ENCODE results near the gene GRAMD2B. TPM values are rescaled to one million over a fixed set of nuclear protein-coding genes. Genes with fewer than 3 reads are reported as not detected.

The GRAMD2B gene
- total RNA-seq, 2 donors from 2014 or later, result 9.5 to 9.6 TPM

DNA sequence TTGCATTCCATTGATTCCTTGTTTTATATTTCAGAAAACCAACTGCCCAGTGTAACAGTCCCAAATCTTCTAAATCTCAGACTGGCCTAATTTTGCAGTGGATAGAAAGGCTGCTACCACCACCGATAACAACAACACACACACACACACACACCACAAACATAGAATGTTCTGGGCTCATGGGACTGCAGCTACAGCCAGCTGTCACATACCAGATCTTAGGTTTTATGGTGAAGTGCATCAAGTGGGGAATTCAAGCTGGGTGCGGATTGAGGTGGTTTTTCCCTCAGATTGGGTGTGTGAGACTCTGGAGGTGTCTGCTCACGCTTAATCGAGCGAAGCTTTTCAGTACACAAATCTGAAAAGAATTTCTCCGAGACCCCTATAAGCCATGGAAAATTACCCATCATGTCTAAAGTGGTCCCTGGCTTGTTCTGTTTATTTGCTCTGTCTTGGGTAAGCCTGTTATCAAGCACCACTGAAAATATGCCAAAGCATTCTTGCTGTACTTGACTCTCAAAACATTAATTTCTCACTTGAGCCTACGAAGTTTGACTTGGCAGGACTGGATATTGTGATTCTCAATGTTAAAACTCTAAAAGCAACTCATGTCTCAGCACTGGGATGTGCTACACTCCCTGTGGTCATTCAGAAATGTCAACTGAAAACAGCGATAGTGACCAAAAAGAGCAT lies 100.8 kb downstream of the GRAMD2B start:
- Mint-ChIP-seq H3K9me3 (no peaks in the 10 kb centered on the region), H3K36me3 (no peaks in the 10 kb centered on the region), H3K27ac (no peak overlapping the region)
- ATAC-seq (no peak), DNase-seq (ENCODE audit: low spot score in 2 of 2) (no peak)

DNA sequence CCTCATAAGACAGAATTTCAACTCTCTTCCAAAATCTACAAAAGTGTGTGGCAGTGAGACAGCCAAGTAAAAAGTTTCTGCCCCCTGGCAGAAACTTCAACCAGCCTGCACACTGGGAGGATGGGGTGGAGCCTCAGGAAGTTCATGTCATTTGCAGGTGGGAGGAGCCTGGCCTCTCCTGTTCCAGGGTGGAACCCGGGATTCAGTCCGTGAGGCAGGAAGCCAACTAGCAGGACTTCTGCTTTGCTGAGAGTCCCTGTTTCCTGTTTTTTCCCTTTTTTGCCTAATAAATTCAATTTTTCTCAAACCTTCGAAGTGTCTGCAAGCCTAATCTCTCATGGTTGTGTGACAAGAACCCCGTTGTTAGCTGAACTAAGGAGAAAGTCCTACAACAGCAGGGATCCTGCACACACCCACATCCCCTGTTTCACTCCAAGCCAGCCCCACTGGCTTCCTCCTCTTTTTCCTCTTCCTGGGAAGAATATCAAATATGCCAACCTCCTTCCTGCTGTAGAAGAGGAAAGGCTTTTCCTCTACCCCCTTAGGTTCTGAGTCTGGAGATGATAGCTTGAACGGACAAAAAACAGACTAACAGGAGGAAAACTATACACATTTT lies 102.5 kb downstream of the GRAMD2B start:
- DNase-seq (ENCODE audit: low spot score in 2 of 2), result no peak
- ATAC-seq, result no peak
- Mint-ChIP-seq H3K9me3 (no peaks in the 10 kb centered on the region), H3K36me3 (no peaks in the 10 kb centered on the region), H3K27ac (no peak overlapping the region)

- H3K36me3 Mint-ChIP-seq, result no peaks in the 10 kb centered on the region
- no peak overlapping the region for H3K27ac Mint-ChIP-seq
- DNase-seq (ENCODE audit: low spot score in 2 of 2) (no peak), ATAC-seq (no peak)
- no peaks in the 10 kb centered on the region for H3K9me3 Mint-ChIP-seq
Measured at GRCh38 chr5:126526493-126526892, 103.3 kb downstream of the GRAMD2B start.

GRCh38 chr5:126527158-126527557 lies 103.9 kb downstream of the GRAMD2B start:
- no peak for DNase-seq (ENCODE audit: low spot score in 2 of 2)
- Mint-ChIP-seq H3K27ac (no peak overlapping the region), H3K36me3 (no peaks in the 10 kb centered on the region), H3K9me3 (no peaks in the 10 kb centered on the region)
- ATAC-seq, result no peak

DNA sequence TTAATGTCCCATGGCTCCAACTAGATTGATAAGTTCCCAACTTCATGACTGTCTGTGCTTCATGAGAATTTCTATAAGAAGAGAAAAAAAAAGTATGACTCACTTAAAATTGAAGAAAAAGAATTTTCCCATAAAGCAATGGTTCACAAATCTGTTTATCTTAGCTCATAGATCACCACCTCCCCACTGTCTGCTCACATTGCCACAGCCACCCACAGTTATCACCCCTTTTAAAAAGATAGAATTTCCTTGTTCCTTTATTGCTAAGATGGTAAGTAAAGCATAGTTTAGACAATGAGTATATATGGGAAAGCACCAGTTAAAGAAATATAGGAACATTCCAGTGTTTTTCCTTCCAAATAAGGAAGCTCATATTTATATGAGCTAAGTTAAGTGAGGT lies 104.7 kb downstream of the GRAMD2B start:
- ATAC-seq (no peak), DNase-seq (ENCODE audit: low spot score in 2 of 2) (no peak)
- Mint-ChIP-seq H3K9me3 (no peaks in the 10 kb centered on the region), H3K27ac (no peak overlapping the region), H3K36me3 (no peaks in the 10 kb centered on the region)

DNA sequence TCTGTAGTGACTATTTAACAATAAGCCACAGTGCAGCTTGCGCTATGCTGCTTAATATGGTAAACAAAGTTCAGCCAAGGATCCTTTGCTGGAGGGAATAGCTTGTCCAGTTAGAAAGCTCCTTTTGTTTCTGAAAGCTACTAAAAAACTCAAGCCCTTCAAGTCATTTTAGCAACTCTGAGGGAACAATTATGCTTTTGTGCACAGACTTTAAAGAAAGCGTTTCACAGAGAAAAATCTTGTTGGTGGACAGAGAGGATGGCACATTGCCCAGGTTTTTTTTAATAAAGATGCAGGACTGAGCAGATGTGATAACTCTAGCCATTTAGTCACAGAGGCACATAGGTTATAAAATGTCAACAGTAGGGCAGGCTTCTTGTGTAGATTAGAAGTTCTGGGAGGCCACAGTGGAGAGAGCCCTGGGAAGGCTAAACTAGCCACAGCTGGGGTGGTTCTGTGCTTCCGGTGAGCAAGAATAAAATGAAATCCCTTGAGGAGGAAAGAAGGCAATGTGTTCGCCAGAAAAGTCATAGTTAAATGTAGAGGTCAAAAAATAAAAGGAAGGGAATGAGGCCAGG lies 108.4 kb downstream of the GRAMD2B start:
- Mint-ChIP-seq H3K27ac (no peak overlapping the region), H3K36me3 (no peaks in the 10 kb centered on the region), H3K9me3 (no peaks in the 10 kb centered on the region)
- DNase-seq (ENCODE audit: low spot score in 2 of 2) (no peak), ATAC-seq (no peak)

DNA sequence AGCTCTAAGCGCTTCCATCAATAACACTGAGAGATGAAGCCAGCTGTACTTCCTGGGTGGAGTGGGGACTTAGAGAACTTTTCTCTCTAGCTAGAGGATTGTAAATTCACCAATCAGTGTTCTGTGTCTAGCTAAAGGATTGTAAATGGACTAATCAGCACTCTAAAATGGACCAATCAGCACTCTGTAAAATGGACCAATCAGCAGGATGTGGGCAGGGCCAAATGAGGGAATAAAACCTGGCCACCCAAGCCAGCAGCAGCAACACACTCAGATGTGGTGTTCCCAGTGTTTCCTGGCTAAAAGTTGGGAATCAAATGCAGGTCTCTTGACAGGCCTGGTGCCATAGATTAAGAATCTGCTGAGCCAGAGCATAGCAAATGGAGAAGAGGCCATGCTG lies 111.3 kb downstream of the GRAMD2B start:
- ATAC-seq (no peak), DNase-seq (ENCODE audit: low spot score in 2 of 2) (no peak)
- Mint-ChIP-seq H3K9me3 (no peaks in the 10 kb centered on the region), H3K36me3 (no peaks in the 10 kb centered on the region), H3K27ac (no peak overlapping the region)

GRCh38 chr5:126535856-126536545 lies 112.8 kb downstream of the GRAMD2B start:
- Mint-ChIP-seq H3K9me3 (no peaks in the 10 kb centered on the region), H3K27ac (peak overlapping the region; percentile 16 to 45), H3K36me3 (no peaks in the 10 kb centered on the region)
- no peak for ATAC-seq
- DNase-seq (ENCODE audit: low spot score in 2 of 2), result no peak

DNA sequence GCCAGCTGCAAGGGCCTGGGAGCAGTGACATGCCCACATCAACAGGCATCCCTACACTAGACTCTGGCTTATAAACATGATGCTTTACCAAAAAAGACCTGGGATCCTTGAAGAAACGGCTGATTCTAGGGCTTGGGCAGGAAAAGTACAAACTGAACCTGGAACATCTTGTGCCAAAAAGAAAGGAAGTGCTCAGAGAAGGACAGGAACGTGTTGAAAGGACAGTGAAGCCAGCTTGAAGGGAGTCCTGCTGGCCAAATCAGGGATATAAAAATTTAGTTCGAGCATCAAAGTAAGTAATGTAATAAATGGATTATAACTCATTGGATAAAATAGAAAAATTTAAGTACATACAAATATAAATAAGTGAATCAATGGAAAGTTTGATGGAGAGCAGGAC lies 113.7 kb downstream of the GRAMD2B start:
- Mint-ChIP-seq H3K9me3 (no peaks in the 10 kb centered on the region), H3K27ac (peak overlapping the region in 1 of 2 donors; percentile 16), H3K36me3 (no peaks in the 10 kb centered on the region)
- no peak for DNase-seq (ENCODE audit: low spot score in 2 of 2)
- no peak for ATAC-seq

- no peaks in the 10 kb centered on the region for H3K9me3 Mint-ChIP-seq
- no peaks in the 10 kb centered on the region for H3K36me3 Mint-ChIP-seq
- no peak for DNase-seq (ENCODE audit: low spot score in 2 of 2)
- no peak overlapping the region for H3K27ac Mint-ChIP-seq
- no peak for ATAC-seq
Measured at GRCh38 chr5:126538579-126538978, 115.4 kb downstream of the GRAMD2B start.

DNA sequence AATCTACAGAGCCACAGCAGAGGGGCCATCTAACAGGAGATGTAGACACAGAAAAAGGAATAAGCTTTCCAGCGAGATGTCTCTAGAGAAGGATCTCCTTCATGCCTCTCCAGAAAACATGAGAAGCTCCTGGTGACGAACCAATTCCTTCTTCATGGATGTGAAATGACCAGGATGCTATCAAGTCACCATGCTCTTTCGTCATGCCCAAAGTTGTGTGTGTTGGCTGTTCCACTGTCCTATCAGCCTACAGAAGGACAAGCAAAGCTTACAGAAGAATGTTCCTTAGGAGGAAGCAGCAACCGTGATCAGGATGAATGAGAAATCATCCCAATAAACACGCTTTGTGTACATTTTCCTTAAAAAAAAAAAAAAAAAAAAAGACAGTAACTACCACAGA lies 117.4 kb downstream of the GRAMD2B start:
- no peak for ATAC-seq
- Mint-ChIP-seq H3K36me3 (no peaks in the 10 kb centered on the region), H3K9me3 (no peaks in the 10 kb centered on the region), H3K27ac (no peak overlapping the region)
- DNase-seq (ENCODE audit: low spot score in 2 of 2), result no peak

GRCh38 chr5:126542441-126542840 lies 119.2 kb downstream of the GRAMD2B start:
- Mint-ChIP-seq H3K27ac (no peak overlapping the region), H3K36me3 (no peaks in the 10 kb centered on the region), H3K9me3 (no peaks in the 10 kb centered on the region)
- DNase-seq (ENCODE audit: low spot score in 2 of 2) (no peak), ATAC-seq (no peak)

- ATAC-seq, result no peak
- no peaks in the 10 kb centered on the region for H3K9me3 Mint-ChIP-seq
- DNase-seq (ENCODE audit: low spot score in 2 of 2), result no peak
- no peak overlapping the region for H3K27ac Mint-ChIP-seq
- no peaks in the 10 kb centered on the region for H3K36me3 Mint-ChIP-seq
Measured at GRCh38 chr5:126543009-126543408, 119.8 kb downstream of the GRAMD2B start.

DNA sequence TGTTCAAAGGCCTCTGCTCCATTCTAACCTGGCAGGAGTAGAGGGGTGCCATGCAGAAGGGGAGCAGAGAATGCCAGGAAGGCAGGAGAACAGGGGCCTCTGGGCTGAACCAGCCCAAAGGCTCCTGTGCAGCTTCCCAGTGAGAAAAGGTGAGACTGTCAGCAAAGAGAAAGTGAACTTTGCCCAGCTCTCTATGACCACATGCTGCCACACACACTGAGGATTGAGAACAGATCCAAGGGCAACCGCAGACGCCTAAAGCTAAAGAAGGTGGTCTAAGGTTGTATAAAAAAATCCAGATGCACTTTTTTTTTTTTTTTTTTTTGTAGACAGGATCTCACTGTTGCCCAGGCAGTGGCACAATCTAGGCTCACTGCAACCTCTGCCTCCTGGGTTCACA lies 120.5 kb downstream of the GRAMD2B start:
- Mint-ChIP-seq H3K9me3 (no peaks in the 10 kb centered on the region), H3K36me3 (no peaks in the 10 kb centered on the region), H3K27ac (no peak overlapping the region)
- no peak for DNase-seq (ENCODE audit: low spot score in 2 of 2)
- ATAC-seq, result peak in 1 of 2 donors; percentile 20

Measured in activated naive CD4-positive, alpha-beta T cell treated with anti-CD3 and anti-CD28 coated beads, Interleukin-2, amount 50 U/mL, for 72 hours (primary cell).